Body of pancreas (tissue), 4 donors: ENCODE measurements around the gene FARS2.

Experiments
- CTCF ChIP-seq, 7 experiments: fragments of 450-650 bp in 4 of 7; fragments of 200-600 bp in 3 of 7; sonication (generic) in 3 of 7; IDR thresholded peaks; one replicate each; pipeline ENCODE4 v1.5.1; 2016 to 2019; ENCODE audit warnings: antibody characterized with exemption in 7 of 7
- POLR2A ChIP-seq, 3 donors: fragments of 450-650 bp; IDR thresholded peaks; one replicate each; pipeline ENCODE4 v1.6.1; 2016; ENCODE audit warnings: antibody characterized with exemption in 3 of 3, mild to moderate bottlenecking in 2 of 3

- TF ChIP-seq CTCF (IDR thresholded peaks at IDR 0.05), result no peak
- TF ChIP-seq POLR2A (IDR thresholded peaks at IDR 0.05), result no peak
Measured at GRCh38 chr6:5337573-5337972, 76.3 kb downstream of the FARS2 start.
